Measurements from ENCODE around the gene CCDC158. TPM values are rescaled to one million over a fixed set of nuclear protein-coding genes. Genes with fewer than 3 reads are reported as not detected.

CCDC158 gene
- total RNA-seq, 4 donors from 2014 or later = 0.32 to 0.75 (median 0.48) TPM; not detected in 1

DNA sequence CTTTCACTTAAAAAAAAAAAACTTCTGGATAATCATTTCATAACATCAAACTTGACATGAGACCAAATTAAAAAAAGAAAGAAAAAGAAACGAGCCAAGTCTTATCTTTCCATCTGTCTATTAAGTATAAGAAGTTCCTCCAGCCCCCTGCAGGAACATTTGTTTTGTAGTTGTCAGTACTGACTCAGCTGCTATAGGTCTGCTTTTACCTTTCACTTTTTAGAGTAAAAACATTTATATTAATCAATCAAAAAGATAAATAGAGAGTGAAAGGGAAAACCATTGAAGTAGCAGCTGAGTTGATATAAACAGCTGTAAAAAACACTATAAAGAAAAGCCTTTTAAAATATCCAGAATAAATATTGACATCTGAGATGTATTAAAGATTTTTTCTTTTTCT, 46.1 kb downstream of the CCDC158 start:
- TF ChIP-seq, protein P1, sequence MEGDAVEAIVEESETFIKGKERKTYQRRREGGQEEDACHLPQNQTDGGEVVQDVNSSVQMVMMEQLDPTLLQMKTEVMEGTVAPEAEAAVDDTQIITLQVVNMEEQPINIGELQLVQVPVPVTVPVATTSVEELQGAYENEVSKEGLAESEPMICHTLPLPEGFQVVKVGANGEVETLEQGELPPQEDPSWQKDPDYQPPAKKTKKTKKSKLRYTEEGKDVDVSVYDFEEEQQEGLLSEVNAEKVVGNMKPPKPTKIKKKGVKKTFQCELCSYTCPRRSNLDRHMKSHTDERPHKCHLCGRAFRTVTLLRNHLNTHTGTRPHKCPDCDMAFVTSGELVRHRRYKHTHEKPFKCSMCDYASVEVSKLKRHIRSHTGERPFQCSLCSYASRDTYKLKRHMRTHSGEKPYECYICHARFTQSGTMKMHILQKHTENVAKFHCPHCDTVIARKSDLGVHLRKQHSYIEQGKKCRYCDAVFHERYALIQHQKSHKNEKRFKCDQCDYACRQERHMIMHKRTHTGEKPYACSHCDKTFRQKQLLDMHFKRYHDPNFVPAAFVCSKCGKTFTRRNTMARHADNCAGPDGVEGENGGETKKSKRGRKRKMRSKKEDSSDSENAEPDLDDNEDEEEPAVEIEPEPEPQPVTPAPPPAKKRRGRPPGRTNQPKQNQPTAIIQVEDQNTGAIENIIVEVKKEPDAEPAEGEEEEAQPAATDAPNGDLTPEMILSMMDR (IDR thresholded peaks at IDR 0.05) = no peak
- DNase-seq (ENCODE audit: low spot score) (no peak), ATAC-seq (ENCODE audit: low FRiP score) (no peak)

DNA sequence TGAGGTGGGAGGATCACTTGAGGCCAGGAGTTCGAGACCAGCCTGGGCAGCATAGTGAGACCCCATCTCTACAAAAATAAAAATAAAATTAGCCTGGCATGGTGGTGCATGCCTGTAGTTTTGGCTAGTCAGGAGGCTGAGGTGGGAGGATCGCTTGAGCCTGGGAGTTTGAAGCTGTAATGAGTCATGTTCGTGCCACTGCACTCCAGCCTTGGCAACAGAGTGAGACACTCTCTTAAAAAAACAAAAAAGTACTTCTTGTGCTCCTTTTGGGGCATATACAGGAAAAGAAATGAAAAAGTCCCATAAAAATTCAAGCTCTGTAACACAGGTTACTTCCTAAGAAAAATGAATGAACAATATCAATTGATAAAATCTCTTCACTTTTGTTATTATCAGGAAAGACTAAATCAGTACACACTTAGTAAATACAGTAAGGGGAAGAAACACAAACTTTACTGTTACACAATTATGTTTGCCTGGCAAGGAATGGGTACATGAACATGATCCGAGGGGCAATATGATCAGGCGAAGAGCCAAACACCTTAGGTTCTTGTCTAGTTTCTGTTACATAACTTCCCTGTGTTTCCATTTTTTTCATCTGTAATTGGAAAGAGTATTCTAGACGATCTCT, 46.9 kb downstream of the CCDC158 start:
- DNase-seq (ENCODE audit: low spot score) (no peak), ATAC-seq (ENCODE audit: low FRiP score) (no peak)
- TF ChIP-seq, protein P1 (IDR thresholded peaks at IDR 0.05) = no peak

DNA sequence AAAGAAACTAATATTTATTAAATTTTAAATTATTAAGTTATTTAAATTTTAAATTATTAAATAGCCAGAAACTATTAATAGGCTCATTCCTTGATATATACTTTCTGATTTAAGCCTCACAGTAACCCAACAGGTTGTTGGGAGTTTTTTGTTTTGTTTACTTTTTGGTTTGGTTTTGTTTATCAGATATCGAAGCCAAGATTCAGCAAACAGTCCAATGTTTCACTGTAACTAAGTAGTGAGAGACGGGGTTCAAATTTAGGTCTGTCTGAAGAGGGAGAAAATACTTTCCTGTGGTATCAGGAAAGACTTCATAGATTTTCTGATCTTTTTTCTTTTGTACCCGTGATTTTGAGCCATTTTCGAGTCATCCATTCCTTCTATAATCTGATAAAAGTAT, 54.2 kb downstream of the CCDC158 start:
- DNase-seq (ENCODE audit: low spot score) = no peak
- TF ChIP-seq, protein P1 (IDR thresholded peaks at IDR 0.05) = no peak
- no peak for ATAC-seq (ENCODE audit: low FRiP score)

DNA sequence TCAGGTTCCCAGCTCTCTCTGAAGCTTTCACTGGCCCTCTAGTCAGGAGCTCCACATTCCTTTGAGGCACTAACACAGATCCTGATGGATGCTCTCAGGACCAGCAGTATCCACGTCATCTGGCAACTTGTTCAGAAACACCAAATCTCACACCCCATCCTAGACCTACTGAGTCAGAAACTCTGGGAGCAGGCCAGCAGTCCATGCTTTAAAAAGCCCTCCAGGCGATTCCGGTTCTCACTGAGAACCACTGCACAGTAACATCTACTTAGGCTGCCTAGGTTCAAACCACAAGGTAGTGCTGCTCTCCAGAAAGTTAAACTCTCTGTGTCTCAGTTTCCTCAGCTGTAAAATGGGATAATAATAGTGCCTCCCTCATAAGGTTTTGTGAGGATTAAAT, 55.3 kb downstream of the CCDC158 start:
- no peak for DNase-seq (ENCODE audit: low spot score)
- TF ChIP-seq, protein P1 (IDR thresholded peaks at IDR 0.05) = no peak
- ATAC-seq (ENCODE audit: low FRiP score) = no peak

DNA sequence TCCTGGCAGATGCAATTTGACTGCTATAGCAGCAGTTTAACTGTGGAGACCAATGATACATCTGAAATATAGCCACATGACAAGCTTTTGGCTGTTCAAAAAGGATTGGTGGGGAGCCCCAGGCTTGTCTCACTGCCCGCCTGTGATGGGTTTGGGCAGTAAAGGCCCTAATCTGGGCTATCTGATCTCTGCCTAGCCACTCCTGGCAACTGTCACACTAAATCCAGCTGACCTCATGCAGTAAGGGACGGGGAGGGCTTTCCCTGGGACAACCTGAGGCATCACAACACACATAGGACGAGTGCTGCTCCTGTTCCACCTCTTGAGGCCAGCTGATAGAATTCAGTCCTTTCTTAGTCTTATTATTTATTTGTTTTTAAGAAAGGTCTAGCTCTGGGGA, 56.2 kb downstream of the CCDC158 start:
- DNase-seq (ENCODE audit: low spot score) (no peak), ATAC-seq (ENCODE audit: low FRiP score) (no peak)
- TF ChIP-seq, protein P1 (IDR thresholded peaks at IDR 0.05) = no peak

DNA sequence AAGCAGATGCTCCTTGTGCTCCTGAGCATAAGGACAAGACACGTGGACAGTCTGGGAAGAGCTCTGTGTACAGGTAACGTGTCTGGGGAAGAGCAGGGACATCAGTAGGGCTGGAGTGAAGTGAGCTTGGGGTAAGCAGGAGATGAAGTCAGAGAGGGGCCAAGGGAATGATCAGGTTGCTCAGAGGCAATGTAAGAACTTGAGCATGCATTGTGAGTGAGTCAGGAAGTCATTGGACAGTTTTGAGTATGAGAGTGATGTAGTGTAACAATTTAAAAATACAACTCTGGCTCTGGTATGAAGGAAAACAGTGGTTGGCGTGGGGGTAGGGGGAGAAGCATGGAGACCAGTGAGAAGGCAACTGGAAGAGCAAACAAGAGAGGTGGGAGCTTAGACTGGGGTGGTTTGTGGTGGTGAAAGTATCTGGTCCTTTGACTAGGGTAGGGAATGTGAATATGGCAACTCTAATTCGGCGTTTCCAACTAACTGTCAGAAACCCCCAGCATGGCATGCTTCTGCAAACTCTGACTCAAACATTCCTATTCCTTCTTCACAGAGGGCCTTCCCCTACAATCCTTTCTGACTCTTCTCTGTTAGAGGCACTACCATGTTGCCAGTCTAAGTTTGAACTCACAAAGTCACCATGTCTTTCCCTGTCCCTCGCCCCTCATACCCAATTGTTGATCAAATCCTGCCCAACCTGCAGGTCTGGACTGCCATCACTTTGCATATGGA, 57.2 kb downstream of the CCDC158 start:
- TF ChIP-seq, protein P1 (IDR thresholded peaks at IDR 0.05) = no peak
- no peak for ATAC-seq (ENCODE audit: low FRiP score)
- no peak for DNase-seq (ENCODE audit: low spot score)
